ENCODE results near the gene VTI1B.
"Not testable (repeated sequence)": the region's sequence is repeated elsewhere in the genome, so short reads cannot be mapped to it uniquely, and the experiment has no call there.

Gene VTI1B

DNA sequence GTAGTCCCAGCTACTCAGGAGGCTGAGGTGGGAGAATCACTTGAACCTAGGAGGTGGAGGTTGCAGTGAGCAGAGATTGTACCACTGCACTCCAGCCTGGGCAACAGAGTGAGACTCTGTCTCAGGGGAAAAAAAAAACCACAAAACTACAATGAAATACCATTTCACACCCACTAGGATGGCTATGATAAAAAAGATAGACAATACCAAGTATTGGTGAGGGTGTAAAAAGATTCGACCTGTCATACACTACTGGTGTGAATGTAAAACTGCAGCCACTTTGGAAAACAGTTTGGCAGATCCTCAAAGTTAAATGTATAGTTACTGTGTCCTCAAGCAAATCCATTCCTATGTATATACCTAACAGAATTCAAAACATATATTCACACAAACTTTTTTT, 48.3 kb downstream of the VTI1B start:
- DNase-seq: not testable (repeated sequence)

GRCh38 chr14:67623114-67623513, 51.3 kb downstream of the VTI1B start:
- no peak for DNase-seq

GRCh38 chr14:67622675-67623074, 51.8 kb downstream of the VTI1B start:
- DNase-seq: no peak

- DNase-seq: peak; percentile 20 to 59
Measured at GRCh38 chr14:67620217-67620785, 54.1 kb downstream of the VTI1B start.

GRCh38 chr14:67619446-67620216, 54.8 kb downstream of the VTI1B start, which contains the start of gene ARG2:
Gene ARG2, plus strand, starts transcription at chr14:67619920. Its CDS starts 58 bp downstream, at chr14:67619978.
- DNase-seq: peak; percentile 89 to 97

GRCh38 chr14:67618617-67619063, 55.8 kb downstream of the VTI1B start:
- peak; percentile 24 to 74 for DNase-seq

GRCh38 chr14:67610491-67610890, 63.9 kb downstream of the VTI1B start:
- no peak for DNase-seq

DNA sequence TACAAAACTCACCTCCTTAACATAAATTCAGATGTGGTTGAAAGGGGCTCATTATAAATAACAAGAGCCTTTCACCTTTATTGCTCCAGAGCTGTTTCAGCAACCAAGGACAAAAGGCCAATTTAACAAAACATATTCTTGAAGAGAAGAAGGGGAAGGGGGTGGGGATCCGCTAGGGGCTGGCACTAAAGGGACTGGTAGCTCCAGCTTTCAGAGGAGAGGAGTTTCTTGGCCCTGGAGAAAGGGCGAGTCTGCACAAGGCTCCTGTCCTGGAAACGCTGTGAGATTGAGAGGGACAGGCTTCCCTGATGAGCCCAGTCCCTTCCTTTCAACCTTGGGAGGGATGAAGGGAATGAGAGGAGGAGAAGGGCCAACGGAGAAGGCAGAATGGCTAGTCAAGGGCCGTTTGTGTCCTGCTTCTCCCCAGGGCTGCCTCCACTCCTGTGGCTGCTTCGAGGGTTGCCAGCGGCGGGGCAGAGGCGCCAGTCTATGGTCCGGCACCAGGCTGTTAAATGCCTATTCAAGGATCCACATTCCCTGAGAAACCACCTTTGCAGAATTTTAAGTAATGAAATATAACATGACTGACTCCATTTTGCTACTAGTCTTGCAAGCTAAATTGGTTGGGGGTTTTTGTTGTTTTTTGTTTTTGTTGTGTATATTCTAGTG, 64.7 kb downstream of the VTI1B start:
- no peak for DNase-seq

- no peak for DNase-seq
Measured at GRCh38 chr14:67607646-67608045, 66.8 kb downstream of the VTI1B start.

GRCh38 chr14:67602995-67603545, 71.4 kb downstream of the VTI1B start:
- DNase-seq: no peak

DNA sequence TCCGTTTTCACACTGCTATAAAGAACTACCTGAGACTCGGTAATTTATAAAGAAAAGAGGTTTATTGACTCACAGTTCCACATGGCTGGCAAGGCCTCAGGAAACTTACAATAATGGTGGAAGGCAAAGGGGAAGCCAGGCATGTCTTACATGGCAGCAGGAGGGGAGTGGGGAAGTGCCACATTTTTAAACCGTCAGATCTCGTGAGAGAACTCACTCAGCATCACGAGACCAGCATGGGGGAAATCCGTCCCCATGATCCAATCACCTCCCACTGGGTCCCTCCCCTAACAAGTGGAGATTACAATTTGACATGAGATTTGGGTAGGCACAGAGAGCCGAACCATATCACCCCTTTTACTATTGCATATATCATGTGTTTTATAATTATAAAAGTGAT, 72.4 kb downstream of the VTI1B start:
- DNase-seq: no peak

DNA sequence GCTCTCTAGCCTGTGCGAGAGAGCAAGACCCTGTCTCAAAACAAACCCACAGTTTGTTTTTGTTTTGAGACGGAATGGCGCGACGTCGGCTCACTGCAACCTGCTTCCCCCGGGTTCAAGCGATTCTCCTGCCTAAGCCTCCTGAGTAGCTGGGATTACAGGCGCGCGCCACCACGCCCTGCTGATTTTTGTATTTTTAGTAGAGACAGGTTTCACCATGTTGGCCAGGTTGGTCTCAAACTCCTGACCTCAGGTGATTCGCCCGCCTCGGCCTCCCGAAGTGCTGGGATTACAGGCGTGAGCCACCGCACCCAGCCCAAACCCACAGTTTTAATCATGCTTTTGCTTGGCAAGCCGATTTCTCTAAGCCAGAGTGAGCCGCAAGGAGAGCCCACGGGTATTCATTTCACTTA, 73.9 kb downstream of the VTI1B start:
- DNase-seq: not testable (repeated sequence)

GRCh38 chr14:67599698-67600561, 74.5 kb downstream of the VTI1B start, which contains the start of gene PIGH:
Gene PIGH, minus strand, starts transcription at chr14:67600268. Its CDS starts 65 bp downstream, at chr14:67600203.
- DNase-seq: peak; percentile 55 to 89
